HL-60 (cell line): ENCODE results near the gene HACD2.

Source experiments
- DNase-seq, 2 experiments: peaks; one replicate each; pipeline ENCODE4 v3.0.0-alpha.2; 2010 to 2020; ENCODE audit warnings: low read depth in 1 of 2, low spot score in 1 of 2
- H3K27ac ChIP-seq: fragments of 250-450 bp; sonication (Bioruptor Pico); replicated peaks from 2 replicates; pipeline ENCODE4 v1.5.1; 2020; ENCODE audit warnings: mild to moderate bottlenecking, moderate library complexity
- H3K27me3 ChIP-seq: fragments of 250-450 bp; sonication (Bioruptor Pico); 2 replicates; pipeline ENCODE4 v1.5.1; 2021; ENCODE audit warnings: mild to moderate bottlenecking, moderate library complexity; ENCODE audit not compliant: insufficient read depth, poor library complexity, severe bottlenecking
- H3K4me3 ChIP-seq: replicated peaks from 2 replicates; pipeline ENCODE4 v1.5.1; 2011; ENCODE audit warnings: mild to moderate bottlenecking, control low read depth, low read length; ENCODE audit not compliant: insufficient read depth
- GABPA ChIP-seq: IDR thresholded peaks from 2 replicates; pipeline ENCODE4 v1.6.1; 2012; ENCODE audit warnings: low read depth
- POLR2AphosphoS5 ChIP-seq: IDR thresholded peaks from 2 replicates; pipeline ENCODE4 v1.6.1; 2012; ENCODE audit warnings: low read depth
- SPI1 ChIP-seq: IDR thresholded peaks from 2 replicates; pipeline ENCODE4 v1.6.1; 2012; ENCODE audit warnings: low read depth, mild to moderate bottlenecking, borderline replicate concordance
- TF ChIP-seq, protein P1 (sequence below): IDR thresholded peaks from one replicate; pipeline ENCODE4 v1.5.1; 2011; ENCODE audit warnings: low read length, control low read depth, inconsistent platforms; ENCODE audit not compliant: insufficient read depth
- TF ChIP-seq, protein P2 (sequence below): IDR thresholded peaks from 2 replicates; pipeline ENCODE4 v1.6.1; 2012; ENCODE audit warnings: low read depth; ENCODE audit not compliant: insufficient replicate concordance

Gene HACD2

DNA sequence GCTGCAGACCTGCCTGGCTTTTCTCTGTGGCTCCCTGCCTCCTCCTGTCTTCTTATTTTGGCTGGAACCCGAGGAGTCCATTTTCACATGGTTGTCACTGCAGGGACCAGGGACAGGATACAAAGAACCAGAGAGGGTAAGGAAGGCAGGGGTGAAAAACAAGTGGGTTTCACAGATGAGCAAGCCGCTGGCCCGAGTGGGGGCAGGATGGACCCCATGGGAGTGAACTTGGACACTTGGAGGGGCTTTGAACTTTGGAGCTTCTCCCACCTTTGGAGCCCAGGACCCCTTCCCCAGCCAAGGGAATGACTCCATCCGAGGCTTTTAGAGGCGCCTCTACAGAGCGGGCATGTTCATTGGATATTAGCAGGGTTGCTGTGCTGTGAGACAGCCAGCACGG, 109.1 kb downstream of the HACD2 start:
- DNase-seq = no peak
- no peak overlapping the region for H3K27ac ChIP-seq
- peaks cover 6% of the 10 kb centered on the region for H3K27me3 ChIP-seq
- no peak overlapping the region for H3K4me3 ChIP-seq
- TF ChIP-seq, protein P1, sequence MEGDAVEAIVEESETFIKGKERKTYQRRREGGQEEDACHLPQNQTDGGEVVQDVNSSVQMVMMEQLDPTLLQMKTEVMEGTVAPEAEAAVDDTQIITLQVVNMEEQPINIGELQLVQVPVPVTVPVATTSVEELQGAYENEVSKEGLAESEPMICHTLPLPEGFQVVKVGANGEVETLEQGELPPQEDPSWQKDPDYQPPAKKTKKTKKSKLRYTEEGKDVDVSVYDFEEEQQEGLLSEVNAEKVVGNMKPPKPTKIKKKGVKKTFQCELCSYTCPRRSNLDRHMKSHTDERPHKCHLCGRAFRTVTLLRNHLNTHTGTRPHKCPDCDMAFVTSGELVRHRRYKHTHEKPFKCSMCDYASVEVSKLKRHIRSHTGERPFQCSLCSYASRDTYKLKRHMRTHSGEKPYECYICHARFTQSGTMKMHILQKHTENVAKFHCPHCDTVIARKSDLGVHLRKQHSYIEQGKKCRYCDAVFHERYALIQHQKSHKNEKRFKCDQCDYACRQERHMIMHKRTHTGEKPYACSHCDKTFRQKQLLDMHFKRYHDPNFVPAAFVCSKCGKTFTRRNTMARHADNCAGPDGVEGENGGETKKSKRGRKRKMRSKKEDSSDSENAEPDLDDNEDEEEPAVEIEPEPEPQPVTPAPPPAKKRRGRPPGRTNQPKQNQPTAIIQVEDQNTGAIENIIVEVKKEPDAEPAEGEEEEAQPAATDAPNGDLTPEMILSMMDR = no peak
- no peak for TF ChIP-seq GABPA

DNA sequence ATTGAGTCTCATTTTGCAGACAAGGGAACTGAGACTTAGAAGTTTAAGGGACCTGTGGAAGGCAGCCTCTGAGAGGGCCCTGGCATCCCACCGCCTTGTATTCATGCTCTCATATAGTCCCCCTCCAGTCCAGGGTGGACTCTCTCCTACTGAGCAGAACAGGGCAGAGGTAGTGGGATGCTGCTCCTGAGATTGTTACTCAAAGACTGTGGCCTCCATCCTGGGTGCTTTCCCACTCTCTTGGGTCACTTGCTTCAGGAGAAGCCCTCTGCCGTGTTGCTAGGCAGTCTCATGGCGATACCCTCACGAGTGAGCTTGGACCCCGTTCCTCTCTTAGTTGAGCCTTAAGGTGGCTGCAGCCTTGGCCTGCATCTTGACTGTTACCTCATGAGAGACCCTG, 113.7 kb downstream of the HACD2 start:
- Histone ChIP-seq H3K27ac (no peak overlapping the region), H3K27me3 (peaks cover 6% of the 10 kb centered on the region), H3K4me3 (no peak overlapping the region)
- no peak for TF ChIP-seq SPI1
- TF ChIP-seq, protein P2, sequence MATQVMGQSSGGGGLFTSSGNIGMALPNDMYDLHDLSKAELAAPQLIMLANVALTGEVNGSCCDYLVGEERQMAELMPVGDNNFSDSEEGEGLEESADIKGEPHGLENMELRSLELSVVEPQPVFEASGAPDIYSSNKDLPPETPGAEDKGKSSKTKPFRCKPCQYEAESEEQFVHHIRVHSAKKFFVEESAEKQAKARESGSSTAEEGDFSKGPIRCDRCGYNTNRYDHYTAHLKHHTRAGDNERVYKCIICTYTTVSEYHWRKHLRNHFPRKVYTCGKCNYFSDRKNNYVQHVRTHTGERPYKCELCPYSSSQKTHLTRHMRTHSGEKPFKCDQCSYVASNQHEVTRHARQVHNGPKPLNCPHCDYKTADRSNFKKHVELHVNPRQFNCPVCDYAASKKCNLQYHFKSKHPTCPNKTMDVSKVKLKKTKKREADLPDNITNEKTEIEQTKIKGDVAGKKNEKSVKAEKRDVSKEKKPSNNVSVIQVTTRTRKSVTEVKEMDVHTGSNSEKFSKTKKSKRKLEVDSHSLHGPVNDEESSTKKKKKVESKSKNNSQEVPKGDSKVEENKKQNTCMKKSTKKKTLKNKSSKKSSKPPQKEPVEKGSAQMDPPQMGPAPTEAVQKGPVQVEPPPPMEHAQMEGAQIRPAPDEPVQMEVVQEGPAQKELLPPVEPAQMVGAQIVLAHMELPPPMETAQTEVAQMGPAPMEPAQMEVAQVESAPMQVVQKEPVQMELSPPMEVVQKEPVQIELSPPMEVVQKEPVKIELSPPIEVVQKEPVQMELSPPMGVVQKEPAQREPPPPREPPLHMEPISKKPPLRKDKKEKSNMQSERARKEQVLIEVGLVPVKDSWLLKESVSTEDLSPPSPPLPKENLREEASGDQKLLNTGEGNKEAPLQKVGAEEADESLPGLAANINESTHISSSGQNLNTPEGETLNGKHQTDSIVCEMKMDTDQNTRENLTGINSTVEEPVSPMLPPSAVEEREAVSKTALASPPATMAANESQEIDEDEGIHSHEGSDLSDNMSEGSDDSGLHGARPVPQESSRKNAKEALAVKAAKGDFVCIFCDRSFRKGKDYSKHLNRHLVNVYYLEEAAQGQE = no peak
- TF ChIP-seq POLR2AphosphoS5 = no peak
- no peak for TF ChIP-seq GABPA
- TF ChIP-seq, protein P1 = no peak
- no peak for DNase-seq

DNA sequence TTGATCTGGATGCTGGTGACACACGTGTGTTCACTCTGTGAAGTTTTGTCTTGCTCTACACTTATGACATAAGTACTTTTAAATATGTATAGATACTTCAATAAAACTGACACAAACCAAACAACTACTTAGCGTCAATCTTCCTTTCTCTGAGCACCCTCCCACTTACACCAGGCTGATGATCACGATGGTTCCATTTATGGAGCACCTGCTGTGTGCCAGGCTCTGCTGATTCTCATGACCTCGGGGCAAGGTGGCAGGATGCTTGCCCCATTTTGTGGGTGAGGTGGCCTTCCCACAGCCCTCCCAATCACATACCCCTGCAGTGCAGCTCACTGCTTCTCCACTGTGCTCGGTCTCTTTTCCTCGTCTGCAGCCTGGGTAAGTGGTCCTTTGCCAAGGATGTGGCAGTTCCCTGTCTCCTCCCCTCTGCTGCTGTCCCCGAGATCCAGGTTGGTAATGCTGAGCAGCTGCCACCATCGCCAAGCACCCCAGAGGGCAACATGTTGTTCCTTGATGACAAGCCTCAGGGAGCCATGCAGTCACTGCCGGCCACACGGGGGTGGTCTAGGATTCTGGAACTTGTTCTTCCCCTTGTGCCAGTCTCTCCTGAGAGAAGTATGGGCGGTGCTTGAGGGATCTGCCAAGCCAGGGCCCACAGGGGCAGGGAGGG, 115.4 kb downstream of the HACD2 start:
- Histone ChIP-seq H3K4me3 (no peak overlapping the region), H3K27me3 (no peaks in the 10 kb centered on the region), H3K27ac (no peak overlapping the region)
- TF ChIP-seq POLR2AphosphoS5 (no peak), SPI1 (no peak), GABPA (no peak)
- TF ChIP-seq, protein P2 = no peak
- TF ChIP-seq, protein P1 = no peak
- no peak for DNase-seq

DNA sequence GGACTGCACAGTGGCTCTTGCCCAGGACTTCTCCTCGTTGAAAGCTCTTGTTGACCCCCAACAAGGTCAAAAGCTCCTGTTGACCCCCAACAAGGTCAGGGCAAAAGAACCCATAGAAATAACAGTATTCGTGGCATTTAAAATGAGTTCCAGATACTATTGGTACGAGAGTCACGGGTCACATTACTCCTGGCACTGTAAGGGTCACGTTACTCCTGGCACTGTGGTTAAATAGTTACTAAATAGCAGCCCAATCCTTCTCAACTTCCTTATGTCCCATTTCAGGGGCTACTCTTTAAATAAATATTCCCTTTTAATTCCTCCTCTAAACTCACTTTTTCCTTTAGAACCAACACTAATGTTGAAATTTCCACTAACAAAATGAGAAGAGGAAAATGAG, 117.8 kb downstream of the HACD2 start:
- DNase-seq = no peak
- no peak for TF ChIP-seq POLR2AphosphoS5
- no peak for TF ChIP-seq GABPA
- TF ChIP-seq, protein P2 = no peak
- TF ChIP-seq, protein P1 = no peak
- TF ChIP-seq SPI1 = no peak
- Histone ChIP-seq H3K4me3 (no peak overlapping the region), H3K27ac (no peak overlapping the region), H3K27me3 (peaks cover 5% of the 10 kb centered on the region)
